HepG2 (cell line): ENCODE results near the gene CLASP1. TPM values are rescaled to one million over a fixed set of nuclear protein-coding genes. Genes with fewer than 3 reads are reported as not detected.

Experiments used
- ATAC-seq: fragments of 200-7000 bp; cut with Tn5 transposase; 3 replicates; pipeline ENCODE4 v1.9.1; 2020; ENCODE audit warnings: mild to moderate bottlenecking, moderate library complexity
- BruUV-seq: library from RNA; stranded (reverse); fragments of 400-500 nt; replicated peaks from 2 replicates; lab custom pipeline; 2021; lab: Mats Ljungman, UMichigan
- CTCF ChIA-PET: fragments of 300-600 bp; formaldehyde crosslinking; extraction: SDS; loops from one replicate; lab custom pipeline; 2021; ENCODE audit warnings: low total read pairs, inconsistent platforms, low intra/inter-chr PET ratio; lab: Yijun Ruan, JAX
- POLR2A ChIA-PET: fragments of 350-600 bp; sonication (Branson Sonifier 250); formaldehyde crosslinking; loops from one replicate; lab custom pipeline; 2020; ENCODE audit warnings: antibody characterized with exemption, inconsistent platforms; lab: Yijun Ruan, JAX
- DNase-seq: peaks from one replicate; pipeline ENCODE4 v3.0.0-alpha.2; 2015; ENCODE audit warnings: low spot score
- FAIRE-seq: peaks from 3 replicates; lab custom pipeline; 2011; peaks lifted over from hg19 to GRCh38; lab: Jason Lieb, UNC
- H2AFZ ChIP-seq: one replicate; pipeline ENCODE4 v1.6.1; 2011; ENCODE audit warnings: low read length, inconsistent platforms
- H3K27ac ChIP-seq: fragments of 300-600 bp; 3 replicates; pipeline ENCODE4 v1.8.0; 2011; ENCODE audit warnings: mixed run types, mild to moderate bottlenecking, mixed read lengths, low read length, inconsistent platforms; ENCODE audit not compliant: insufficient read depth; ENCODE audit errors: extremely low read length
- H3K27me3 ChIP-seq, 2 experiments: fragments of 200-600 bp in 1 of 2; 2 replicates in 1 of 2; 3 replicates in 1 of 2; pipeline versions ENCODE4 v1.6.0 to v1.8.0; 2011; ENCODE audit warnings: low read length in 2 of 2, mild to moderate bottlenecking in 2 of 2, moderate library complexity in 2 of 2, inconsistent platforms in 1 of 2; ENCODE audit not compliant: insufficient read depth in 2 of 2, control insufficient read depth in 1 of 2
- H3K36me3 ChIP-seq, 2 experiments: fragments of 200-600 bp in 1 of 2; replicated peaks in 1 of 2; 2 replicates in 1 of 2; 3 replicates in 1 of 2; pipeline versions ENCODE4 v1.5.1 to v1.8.0; 2011; ENCODE audit warnings: low read length in 2 of 2, inconsistent platforms in 1 of 2; ENCODE audit not compliant: insufficient read depth in 2 of 2, control insufficient read depth in 1 of 2
- H3K4me1 ChIP-seq: 2 replicates; pipeline ENCODE4 v1.5.1; 2012; ENCODE audit warnings: low read length, inconsistent platforms; ENCODE audit not compliant: insufficient read depth
- H3K4me2 ChIP-seq: 2 replicates; pipeline ENCODE4 v1.6.0; 2011; ENCODE audit warnings: low read depth, low read length, inconsistent platforms
- H3K4me3 ChIP-seq, 3 experiments: fragments of 200-600 bp in 1 of 3; sonication (generic), shearing (Covaris generic) in 1 of 3; replicated peaks in 1 of 3; 2 replicates each; pipeline ENCODE4 v1.5.1; 2011 to 2016; ENCODE audit warnings: low read length in 3 of 3, inconsistent platforms in 2 of 3, low read depth in 2 of 3, mild to moderate bottlenecking in 2 of 3, control low read depth in 1 of 3, mixed read lengths in 1 of 3; ENCODE audit not compliant: insufficient read depth in 1 of 3
- H3K79me2 ChIP-seq: one replicate; pipeline ENCODE4 v1.6.1; 2011; ENCODE audit warnings: low read length, inconsistent platforms; ENCODE audit not compliant: insufficient read depth
- H3K9ac ChIP-seq: 2 replicates; pipeline ENCODE4 v1.6.0; 2011; ENCODE audit warnings: mild to moderate bottlenecking, low read depth, low read length, inconsistent platforms; ENCODE audit not compliant: insufficient read depth
- H3K9me3 ChIP-seq: 2 replicates; pipeline ENCODE4 v1.5.1; 2012; ENCODE audit warnings: mild to moderate bottlenecking, low read length
- H4K20me1 ChIP-seq: 2 replicates; pipeline ENCODE4 v1.6.0; 2011; ENCODE audit warnings: inconsistent platforms, mild to moderate bottlenecking, low read length, moderate library complexity; ENCODE audit not compliant: insufficient read depth
- ATM ChIP-seq: fragments of 450-650 bp; IDR thresholded peaks from 2 replicates; pipeline ENCODE4 v1.7.1; 2017; ENCODE audit warnings: mild to moderate bottlenecking, borderline replicate concordance
- ELF1 ChIP-seq: sonication (generic); formaldehyde crosslinking; IDR thresholded peaks from 2 replicates; pipeline ENCODE4 v1.4.0; 2020; ENCODE audit warnings: missing genetic modification reagents
- GATAD2A ChIP-seq: IDR thresholded peaks from 2 replicates; pipeline ENCODE4 v1.6.1; 2016
- JARID2 ChIP-seq: sonication (generic); formaldehyde crosslinking; IDR thresholded peaks from 2 replicates; pipeline ENCODE4 v1.8.1; 2023; ENCODE audit warnings: missing genetic modification reagents, inconsistent platforms; ENCODE audit not compliant: insufficient replicate concordance
- KLF9 ChIP-seq: IDR thresholded peaks from 2 replicates; pipeline ENCODE4 v1.6.1; 2016; ENCODE audit warnings: low read depth
- MEIS2 ChIP-seq: sonication (generic); formaldehyde crosslinking; IDR thresholded peaks from 2 replicates; pipeline ENCODE4 v1.9.0; 2021; ENCODE audit warnings: mild to moderate bottlenecking, missing genetic modification reagents
- NR2C2 ChIP-seq: sonication (generic); formaldehyde crosslinking; IDR thresholded peaks from 2 replicates; pipeline ENCODE4 v1.4.0; 2020; ENCODE audit warnings: missing genetic modification reagents, mild to moderate bottlenecking, moderate library complexity, borderline replicate concordance
- PRDM10 ChIP-seq: sonication (generic); formaldehyde crosslinking; IDR thresholded peaks from 2 replicates; pipeline ENCODE4 v1.4.0; 2020; ENCODE audit warnings: low read depth, missing genetic modification reagents
- ZFP36L1 ChIP-seq: sonication (generic); formaldehyde crosslinking; IDR thresholded peaks from 2 replicates; pipeline ENCODE4 v1.8.0; 2022; ENCODE audit warnings: mild to moderate bottlenecking, missing genetic modification reagents, moderate library complexity
- ZNF501 ChIP-seq: sonication (generic); formaldehyde crosslinking; IDR thresholded peaks from 2 replicates; pipeline ENCODE4 v1.5.1; 2020; ENCODE audit warnings: mild to moderate bottlenecking, moderate library complexity, missing genetic modification reagents
- ZNF740 ChIP-seq: sonication (generic); formaldehyde crosslinking; IDR thresholded peaks from 2 replicates; pipeline ENCODE4 v1.4.0; 2020; ENCODE audit warnings: missing genetic modification reagents
- ZNF761 ChIP-seq: sonication (generic); formaldehyde crosslinking; conservative IDR thresholded peaks from 2 replicates; pipeline ENCODE4 v1.4.0; 2020; ENCODE audit warnings: mild to moderate bottlenecking, missing genetic modification reagents
- ZSCAN22 ChIP-seq: sonication (generic); formaldehyde crosslinking; IDR thresholded peaks from 2 replicates; pipeline ENCODE4 v1.4.0; 2020; ENCODE audit warnings: mild to moderate bottlenecking, missing genetic modification reagents
- WGBS: methylation state at CpG from one replicate; pipeline ENCODE4 v1.1.6; 2017; ENCODE audit warnings: low lambda C conversion rate; 5-methylcytosine and 5-hydroxymethylcytosine counted together
- in situ Hi-C: cut with HindIII; loops from 2 replicates; pipeline ENCODE4 v1.10.0; 2017; ENCODE audit warnings: low pct_unique_long_range_greater_than_20kb; ENCODE audit not compliant: extremely low pct_ligation_motif_present
- intact Hi-C: fragments of 100-400 bp; cut with micrococcal nuclease; formaldehyde crosslinking; loops from one replicate; pipeline ENCODE4 v1.10.0; 2022; ENCODE audit not compliant: unreplicated experiment
- polyA plus RNA-seq, 8 experiments: library from polyadenylated mRNA; depleted of rRNA in 3 of 8; stranded (reverse) in 7 of 8; unstranded in 1 of 8; fragments of >200 nt; fragmentation: Illumina TruSeq in 4 of 8; extraction: Trizol in 4 of 8; gene quantifications; 2 replicates each; pipeline versions ENCODE4 v1.2.1 to v1.2.3, GENCODE V29; 2011 to 2016; ENCODE audit warnings: low read depth in 4 of 8, missing spikeins in 1 of 8, mixed read lengths in 1 of 8; ENCODE audit not compliant: insufficient read depth in 1 of 8
- total RNA-seq, 5 experiments: library from RNA; depleted of rRNA; stranded (reverse); fragments of >200 nt; fragmentation: Illumina TruSeq; extraction: Trizol; gene quantifications; 2 replicates each; pipeline ENCODE4 v1.2.3, GENCODE V29; 2016; ENCODE audit warnings: low read depth in 1 of 5
- TF ChIP-seq, protein P1 (sequence below): sonication (generic); formaldehyde crosslinking; IDR thresholded peaks from 2 replicates; pipeline ENCODE4 v1.4.0; 2020; ENCODE audit warnings: mild to moderate bottlenecking, missing genetic modification reagents
- TF ChIP-seq, protein P2 (sequence below): sonication (generic); formaldehyde crosslinking; IDR thresholded peaks from 2 replicates; pipeline ENCODE4 v1.5.0; 2020; ENCODE audit warnings: missing genetic modification reagents

CLASP1 gene
- total and polyA plus RNA-seq, 2 of the 13 experiments (the other 11 are each of a cell fraction or from before 2014, with no cell fraction given): 11.7 to 47.9 TPM

DNA sequence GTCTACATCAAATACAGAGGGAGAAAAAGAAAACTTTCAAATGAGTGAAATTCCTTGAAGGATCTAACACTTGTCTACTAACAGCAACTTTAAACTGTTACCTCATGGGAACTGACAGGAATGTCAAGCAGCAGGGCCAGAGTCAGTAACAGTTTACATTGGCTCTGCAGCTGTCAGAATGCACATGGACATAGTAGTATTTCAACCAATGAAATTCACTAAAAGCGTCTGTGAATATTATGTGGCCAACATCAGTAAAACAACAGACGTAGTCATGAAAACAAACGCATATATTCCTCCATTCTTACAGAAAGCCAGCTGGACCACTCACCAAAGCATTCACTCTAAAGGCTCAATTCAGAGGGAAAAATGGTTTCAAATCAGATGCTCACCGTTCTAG is 197.9 kb downstream of the CLASP1 start (continued):
- TF ChIP-seq PRDM10 (CRISPR knock-in tag) (no peak), ATM (no peak), JARID2 (CRISPR knock-in tag) (no peak), ZSCAN22 (CRISPR knock-in tag) (no peak), GATAD2A (CRISPR knock-in tag) (no peak), ZNF501 (no peak), KLF9 (no peak), ELF1 (CRISPR knock-in tag) (no peak)
- TF ChIP-seq, protein P1, sequence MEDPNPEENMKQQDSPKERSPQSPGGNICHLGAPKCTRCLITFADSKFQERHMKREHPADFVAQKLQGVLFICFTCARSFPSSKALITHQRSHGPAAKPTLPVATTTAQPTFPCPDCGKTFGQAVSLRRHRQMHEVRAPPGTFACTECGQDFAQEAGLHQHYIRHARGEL (CRISPR knock-in tag): no peak

GRCh38 chr2:121450301-121450700 is 199.0 kb downstream of the CLASP1 start:
- CTCF ChIA-PET: no interaction called here
- no TSS peak for BruUV-seq
- no peak for ATAC-seq

More at GRCh38 chr2:121450301-121450700, 199.0 kb downstream of the CLASP1 start:
- 93% methylated on average over 4 of the region's 4 CpGs for WGBS
- no peak for TF ChIP-seq ZNF740 (CRISPR knock-in tag)
- TF ChIP-seq, protein P2, sequence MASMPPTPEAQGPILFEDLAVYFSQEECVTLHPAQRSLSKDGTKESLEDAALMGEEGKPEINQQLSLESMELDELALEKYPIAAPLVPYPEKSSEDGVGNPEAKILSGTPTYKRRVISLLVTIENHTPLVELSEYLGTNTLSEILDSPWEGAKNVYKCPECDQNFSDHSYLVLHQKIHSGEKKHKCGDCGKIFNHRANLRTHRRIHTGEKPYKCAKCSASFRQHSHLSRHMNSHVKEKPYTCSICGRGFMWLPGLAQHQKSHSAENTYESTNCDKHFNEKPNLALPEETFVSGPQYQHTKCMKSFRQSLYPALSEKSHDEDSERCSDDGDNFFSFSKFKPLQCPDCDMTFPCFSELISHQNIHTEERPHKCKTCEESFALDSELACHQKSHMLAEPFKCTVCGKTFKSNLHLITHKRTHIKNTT: no peak
- TF ChIP-seq ZFP36L1: no peak
- TF ChIP-seq MEIS2: no peak
- TF ChIP-seq ZNF761 (CRISPR knock-in tag): no peak
- TF ChIP-seq NR2C2 (CRISPR knock-in tag): no peak
- TF ChIP-seq, all 625 proteins: peak for 0
- no peaks in the 10 kb centered on the region for H3K27me3 ChIP-seq
- no peak overlapping the region for H3K4me3 ChIP-seq
- H3K27ac ChIP-seq: no peak overlapping the region
- H3K36me3 ChIP-seq: peaks cover 42 to 80% of the 10 kb centered on the region in 2 experiments
- FAIRE-seq: no peak
- no peaks in the 10 kb centered on the region for H4K20me1 ChIP-seq
- in situ Hi-C loops (no loop called here), intact Hi-C loops (no loop called here)
- no peaks in the 10 kb centered on the region for H3K9me3 ChIP-seq
- H3K9ac ChIP-seq: no peak overlapping the region
- POLR2A ChIA-PET: no interaction called here
- H2AFZ ChIP-seq: no peak overlapping the region
- no peaks in the 10 kb centered on the region for H3K4me1 ChIP-seq
- H3K4me2 ChIP-seq: no peak overlapping the region
- DNase-seq: no peak
- H3K79me2 ChIP-seq: no peaks in the 10 kb centered on the region
